ENCODE measurements around the gene HES1.

GRCh38 chr3:194148383-194148782, 12.4 kb downstream of the HES1 start:
- TF ChIP-seq POLR2A (IDR thresholded peaks at IDR 0.05) (no peak), CTCF (IDR thresholded peaks at IDR 0.05) (no peak), EP300 (IDR thresholded peaks at IDR 0.05) (no peak)
